Activated CD4-positive, alpha-beta T cell treated with anti-CD3 and anti-CD28 coated beads for 24 hours (primary cell): ENCODE results near the gene AFAP1.
A peak's percentile ranks its signal among the peaks of the same experiment; 100 is the strongest.

Experiments used
- DNase-seq, 2 donors: peaks; one replicate each; pipeline ENCODE4 v3.0.0-alpha.2; 2020; ENCODE audit warnings: low read depth in 2 of 2

Gene AFAP1

GRCh38 chr4:7737752-7738457 is 201.8 kb downstream of the AFAP1 start:
- no peak for DNase-seq

GRCh38 chr4:7737268-7737645 is 202.4 kb downstream of the AFAP1 start:
- no peak for DNase-seq

GRCh38 chr4:7736436-7737267 is 203.0 kb downstream of the AFAP1 start:
- DNase-seq: no peak

GRCh38 chr4:7735961-7736360 is 203.7 kb downstream of the AFAP1 start:
- DNase-seq: no peak

- no peak for DNase-seq
Measured at GRCh38 chr4:7735395-7735794, 204.3 kb downstream of the AFAP1 start.

- no peak for DNase-seq
Measured at GRCh38 chr4:7734651-7735260, 204.9 kb downstream of the AFAP1 start.

GRCh38 chr4:7733801-7734650 is 205.6 kb downstream of the AFAP1 start:
- no peak for DNase-seq

GRCh38 chr4:7733201-7733600 is 206.5 kb downstream of the AFAP1 start:
- no peak for DNase-seq

- DNase-seq: no peak
Measured at GRCh38 chr4:7732263-7732662, 207.4 kb downstream of the AFAP1 start.

GRCh38 chr4:7731437-7731836 is 208.2 kb downstream of the AFAP1 start:
- no peak for DNase-seq

GRCh38 chr4:7727749-7728148 is 211.9 kb downstream of the AFAP1 start:
- DNase-seq: no peak

GRCh38 chr4:7726665-7727413 is 212.8 kb downstream of the AFAP1 start:
- no peak for DNase-seq

- DNase-seq: no peak
Measured at GRCh38 chr4:7725951-7726350, 213.7 kb downstream of the AFAP1 start.

GRCh38 chr4:7723625-7724024 is 216.0 kb downstream of the AFAP1 start:
- no peak for DNase-seq

GRCh38 chr4:7722766-7723387 is 216.8 kb downstream of the AFAP1 start:
- DNase-seq: no peak

GRCh38 chr4:7721984-7722551 is 217.6 kb downstream of the AFAP1 start:
- DNase-seq: no peak

- peak; percentile 46 to 67 for DNase-seq
Measured at GRCh38 chr4:7719354-7720174, 220.1 kb downstream of the AFAP1 start.

- no peak for DNase-seq
Measured at GRCh38 chr4:7717946-7718490, 221.6 kb downstream of the AFAP1 start.

GRCh38 chr4:7717161-7717560 is 222.5 kb downstream of the AFAP1 start:
- DNase-seq: no peak
